D341Med (cell line): ENCODE data around the gene DENND6B.
"Not testable (repeated sequence)": the region's sequence is repeated elsewhere in the genome, so short reads cannot be mapped to it uniquely, and the experiment has no call there.

ENCODE experiments used
- DNase-seq: peaks from one replicate; pipeline ENCODE4 v3.0.0; 2012; ENCODE audit warnings: low spot score

DENND6B gene

DNA sequence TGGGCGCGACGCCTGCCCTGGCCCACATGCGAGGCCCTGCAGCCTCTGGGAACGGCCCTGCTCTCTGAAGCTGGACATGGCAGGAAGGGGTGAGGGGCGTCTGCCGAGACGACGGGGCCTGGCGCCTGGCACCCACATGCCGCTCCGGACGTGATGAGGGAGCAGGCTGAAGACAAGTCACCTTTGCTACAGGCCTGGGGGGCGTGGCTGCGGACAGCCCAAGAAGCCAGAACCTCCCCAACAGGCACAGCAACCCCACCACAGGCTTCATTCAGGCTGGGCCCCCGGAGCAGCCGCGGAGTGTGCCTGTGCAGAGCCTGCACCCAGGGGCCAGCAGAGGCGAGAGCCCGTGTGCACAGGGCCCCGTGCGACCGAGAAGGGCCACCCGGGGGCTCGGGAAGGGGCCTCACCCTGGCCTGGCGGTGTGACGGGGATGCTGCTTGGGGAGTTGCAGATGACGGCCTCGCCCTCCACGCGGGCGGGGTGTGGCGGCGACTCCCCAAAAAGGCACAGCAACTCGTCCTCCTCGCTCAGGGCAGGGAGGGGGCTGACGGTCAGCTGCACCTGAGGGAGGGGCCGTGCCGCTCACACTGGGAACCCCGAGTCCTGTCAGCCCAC is 40.0 kb downstream of the DENND6B start:
- DNase-seq: no peak

DNA sequence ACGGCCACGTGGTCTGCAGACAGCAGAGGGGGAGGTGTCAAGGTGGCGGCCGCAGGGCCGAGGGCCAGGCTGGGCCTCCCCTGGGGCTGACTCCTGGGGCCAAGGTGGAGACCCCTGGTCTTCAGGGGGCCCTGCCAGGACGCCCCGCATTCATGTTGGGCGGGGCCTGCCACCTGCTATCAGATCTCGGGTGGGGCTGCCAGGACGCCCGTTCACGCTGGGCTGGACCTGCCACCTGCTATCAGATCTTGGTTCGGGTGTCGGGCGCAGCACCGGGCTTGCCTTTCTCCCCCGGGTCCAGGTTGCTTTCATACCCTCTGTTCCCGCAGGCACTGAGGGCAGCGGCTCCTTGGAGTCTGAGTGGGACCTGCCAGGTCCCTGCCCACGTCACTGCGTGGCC is 40.5 kb downstream of the DENND6B start:
- DNase-seq: no peak

DNA sequence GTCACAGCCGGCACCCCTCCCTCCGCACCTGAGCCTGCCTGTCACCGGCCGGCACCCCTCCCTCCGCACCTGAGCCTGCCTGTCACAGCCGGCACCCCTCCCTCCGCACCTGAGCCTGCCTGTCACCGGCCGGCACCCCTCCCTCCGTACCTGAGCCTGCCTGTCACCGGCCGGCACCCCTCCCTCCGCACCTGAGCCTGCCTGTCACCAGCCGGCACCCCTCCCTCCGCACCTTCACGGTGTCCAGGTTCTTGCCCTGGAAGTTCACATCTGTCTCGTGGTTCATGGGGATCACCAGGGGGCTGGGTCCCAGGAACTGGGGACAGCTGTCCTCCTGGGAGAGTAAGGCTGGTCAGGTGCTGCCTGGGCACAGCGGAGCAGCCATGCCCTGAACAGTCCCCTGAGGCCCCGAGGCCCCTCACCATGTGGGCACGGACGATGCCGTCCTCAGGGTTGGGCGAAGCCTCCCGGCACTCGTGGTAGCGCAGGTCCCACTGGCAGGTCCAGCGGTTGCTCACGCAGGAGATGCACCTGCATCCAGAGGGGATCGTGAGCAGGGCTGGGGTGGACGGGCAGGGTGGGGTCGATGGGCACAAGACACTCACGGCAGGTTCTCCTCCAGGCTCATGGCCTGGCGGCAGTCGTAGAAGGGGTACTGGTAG is 41.1 kb downstream of the DENND6B start:
- DNase-seq: no peak

DNA sequence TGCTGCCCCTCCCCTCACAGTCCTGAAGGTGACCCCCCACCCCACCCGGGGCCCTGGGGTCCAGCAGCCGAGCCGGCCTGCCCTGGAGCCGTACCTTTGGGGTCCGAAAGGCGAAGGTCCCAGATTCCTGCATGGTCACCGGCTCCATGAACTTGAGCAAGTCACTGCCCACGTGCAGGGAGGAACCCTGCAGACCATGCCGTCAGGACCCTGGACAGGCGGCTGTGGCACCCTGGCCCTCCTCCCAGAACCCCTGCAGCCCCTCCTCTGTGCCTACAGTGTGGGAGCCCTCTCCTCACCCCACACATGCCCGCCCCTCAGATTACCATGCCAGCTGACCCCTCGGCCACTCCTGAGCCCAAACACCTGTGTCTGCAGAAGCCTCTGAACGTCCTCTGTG is 42.3 kb downstream of the DENND6B start:
- no peak for DNase-seq

DNA sequence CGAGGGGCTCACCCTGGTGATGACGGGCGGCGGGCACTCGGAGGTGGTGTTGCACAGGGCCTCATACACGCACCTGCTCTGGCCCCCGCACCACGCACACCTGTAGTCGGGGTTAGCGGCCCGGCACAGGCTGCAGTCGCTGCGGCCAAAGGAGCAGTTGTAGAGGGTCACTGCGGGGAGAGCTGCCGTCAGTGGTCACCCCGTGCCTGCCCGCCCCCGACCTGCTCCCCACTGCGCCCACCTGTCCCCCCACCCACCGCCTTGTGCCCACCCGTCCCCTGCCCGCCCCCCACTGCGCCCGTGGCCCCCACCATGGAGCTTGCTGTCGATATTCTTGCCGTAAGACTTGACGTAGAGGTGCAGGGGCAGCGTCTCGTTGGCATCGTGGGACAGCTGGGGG is 43.0 kb downstream of the DENND6B start:
- DNase-seq: no peak

DNA sequence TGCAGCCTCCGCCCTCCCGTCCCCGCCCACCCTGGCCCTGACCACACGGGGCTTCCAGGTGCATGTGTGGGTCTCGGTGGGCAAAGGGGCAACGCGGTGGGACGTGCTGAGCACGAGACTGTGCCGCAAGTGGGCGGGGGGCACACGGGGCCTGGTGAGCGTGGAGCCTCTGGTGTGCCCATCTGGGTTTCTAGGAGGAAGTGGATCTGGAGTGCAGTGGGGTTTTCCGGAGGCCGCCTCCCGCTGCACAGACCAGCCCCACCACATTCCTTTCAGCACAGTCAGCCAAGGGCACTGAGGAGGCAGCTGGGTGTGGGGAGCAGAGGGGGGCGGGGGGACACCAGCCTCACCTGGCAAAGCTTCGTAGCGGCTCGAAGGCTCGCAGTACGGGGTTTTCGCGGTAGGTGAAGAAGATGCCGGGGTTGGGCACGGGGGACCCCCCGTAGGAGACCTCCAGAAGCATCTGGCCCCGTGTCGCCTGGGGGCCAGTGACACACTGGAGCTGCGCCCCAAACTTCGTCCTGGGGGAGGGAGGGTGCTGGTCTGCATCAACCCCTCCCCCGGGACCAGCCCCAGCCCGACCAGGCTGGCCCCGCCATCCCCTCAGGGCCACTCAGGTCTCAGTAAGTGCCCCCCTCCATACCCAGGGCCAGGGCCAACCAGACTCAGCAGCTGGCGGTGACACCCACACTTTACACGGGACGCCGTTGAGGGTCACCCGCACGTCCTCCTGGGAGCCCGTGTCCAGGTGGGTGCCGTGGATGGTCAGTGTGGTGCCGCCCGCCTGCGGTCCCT is 44.3 kb downstream of the DENND6B start:
- DNase-seq: no peak

DNA sequence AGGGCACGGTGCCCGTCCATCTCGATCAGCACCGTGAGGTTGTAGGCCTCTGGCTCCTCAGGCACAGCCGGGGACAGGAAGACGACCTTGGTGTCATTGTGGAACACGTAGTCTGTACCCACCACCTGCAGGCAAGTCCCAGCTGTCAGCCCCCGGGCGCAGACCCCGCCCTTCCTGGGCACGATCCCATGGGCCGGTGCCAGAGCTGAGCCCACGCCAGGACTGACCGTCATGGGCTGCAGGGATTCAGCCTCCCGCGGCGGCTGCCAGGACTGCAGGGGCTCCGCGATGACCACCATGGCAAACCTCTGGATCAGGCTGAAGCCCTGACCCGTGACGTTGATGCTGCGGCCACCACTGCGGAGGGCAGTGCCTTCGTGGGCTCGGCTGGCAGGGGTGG is 44.9 kb downstream of the DENND6B start:
- no peak for DNase-seq

DNA sequence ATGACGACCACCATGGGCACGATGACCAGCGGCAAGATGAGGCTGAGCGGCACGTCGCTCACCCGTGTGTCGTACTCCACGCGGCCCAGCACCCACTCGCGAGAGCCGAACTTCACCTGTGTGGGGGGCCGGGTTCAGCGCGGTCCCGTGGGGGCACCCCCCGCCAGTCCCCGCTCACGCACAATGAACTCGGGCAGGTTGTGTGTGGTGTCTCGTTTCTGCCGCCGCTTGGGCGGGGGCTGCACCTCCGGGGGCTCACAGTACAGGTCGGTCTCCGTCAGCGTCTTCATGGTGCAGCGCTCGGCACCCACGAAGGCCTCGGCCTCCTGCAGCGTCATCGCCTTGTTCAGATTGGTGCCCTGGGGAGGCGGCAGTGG is 45.4 kb downstream of the DENND6B start:
- DNase-seq: no peak

DNA sequence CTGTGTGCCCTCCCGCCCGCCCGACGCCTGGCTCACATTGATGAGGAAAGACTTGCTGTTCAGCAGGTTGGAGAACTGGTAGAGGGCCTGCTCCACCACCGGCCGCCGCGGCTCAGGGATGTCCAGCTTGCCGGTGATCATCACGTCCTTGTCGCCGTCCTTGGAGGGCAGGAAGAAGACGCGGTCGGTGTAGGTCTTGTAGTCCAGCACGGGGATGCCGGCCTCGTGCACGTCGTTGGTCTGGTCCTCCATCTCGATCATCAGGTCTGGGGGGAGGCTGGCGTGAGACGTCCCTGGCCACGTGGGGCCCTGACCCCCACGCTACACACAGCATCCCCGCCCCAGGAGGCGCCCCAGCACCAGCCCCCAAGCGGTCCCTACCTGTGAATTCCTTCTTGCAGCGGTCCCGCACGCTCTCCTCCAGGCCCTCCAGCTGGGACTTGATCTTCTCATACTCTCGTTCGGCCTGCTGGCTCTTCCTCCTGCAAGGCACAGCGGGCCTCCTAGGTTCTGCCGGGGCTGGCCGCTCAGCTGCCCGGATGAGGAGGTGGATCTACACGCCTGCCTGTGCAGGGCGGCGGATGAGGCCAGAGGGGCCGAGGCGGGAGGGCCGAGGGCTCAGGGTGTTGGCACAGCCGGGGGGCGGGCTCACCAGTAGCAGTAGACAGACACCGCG is 46.0 kb downstream of the DENND6B start:
- DNase-seq: no peak

DNA sequence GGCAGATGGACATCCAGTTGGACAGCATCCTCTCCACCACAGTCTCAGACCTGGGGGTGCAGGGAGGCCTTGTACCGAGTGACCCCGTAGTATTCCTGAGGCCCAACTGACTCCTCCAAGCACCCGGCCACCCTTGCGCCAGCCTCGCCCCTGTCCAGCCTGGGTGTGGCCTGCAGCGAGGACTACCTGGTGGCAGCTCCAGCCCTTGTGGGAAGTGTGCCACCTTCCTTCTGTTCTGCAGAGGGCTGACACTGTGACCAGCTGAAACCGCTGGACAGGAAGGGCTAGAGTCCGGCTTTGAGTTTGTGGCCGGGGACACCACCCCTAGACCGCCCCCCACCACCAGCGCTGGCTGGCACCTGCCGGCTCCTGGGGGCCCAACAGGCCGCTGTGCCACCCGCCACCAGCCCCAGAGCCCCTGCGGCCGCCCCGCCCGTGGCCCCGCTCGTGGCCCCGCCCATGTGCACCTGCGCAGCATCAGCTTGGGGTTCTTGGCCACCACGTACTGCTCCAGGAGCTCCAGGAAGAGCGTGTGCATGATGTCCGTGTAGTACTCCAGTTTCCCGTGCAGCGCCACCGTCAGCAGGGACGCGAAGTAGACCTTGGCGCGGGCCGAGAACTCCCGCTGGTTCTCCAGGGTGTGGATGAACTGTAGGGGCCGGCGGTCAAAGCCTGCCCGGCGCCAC is 46.6 kb downstream of the DENND6B start:
- no peak for DNase-seq

DNA sequence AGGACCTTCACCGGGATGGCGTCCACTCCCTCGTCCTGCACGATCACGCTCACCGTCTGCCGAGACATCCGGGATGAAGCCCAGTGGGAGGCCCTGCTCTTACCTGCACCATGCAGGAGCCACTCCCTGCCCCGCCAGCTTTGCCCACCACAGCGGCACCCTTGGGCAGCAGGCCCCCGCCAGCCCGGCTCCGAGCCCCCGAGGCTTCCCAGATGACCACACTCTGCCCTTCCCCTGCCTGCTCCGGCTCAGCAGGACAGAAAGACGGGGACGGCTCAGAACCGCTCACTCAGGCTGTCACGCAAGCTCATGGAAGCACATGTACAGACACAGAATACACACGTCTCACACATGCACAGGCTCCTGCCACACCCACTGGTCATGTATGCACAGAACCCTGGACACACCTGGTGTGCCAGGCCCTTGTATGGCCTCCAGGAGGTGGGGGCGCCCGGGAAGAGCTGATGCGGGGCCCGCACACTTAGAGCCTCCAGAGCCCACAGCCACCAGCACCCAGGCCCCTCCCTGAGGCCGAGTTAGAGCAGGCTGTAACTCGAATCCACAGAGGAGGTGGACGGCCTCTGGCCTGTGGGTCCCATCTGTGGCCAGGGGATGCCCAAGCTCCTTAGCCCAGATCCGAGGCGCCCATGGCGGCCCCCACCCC is 47.7 kb downstream of the DENND6B start:
- DNase-seq: no peak

DNA sequence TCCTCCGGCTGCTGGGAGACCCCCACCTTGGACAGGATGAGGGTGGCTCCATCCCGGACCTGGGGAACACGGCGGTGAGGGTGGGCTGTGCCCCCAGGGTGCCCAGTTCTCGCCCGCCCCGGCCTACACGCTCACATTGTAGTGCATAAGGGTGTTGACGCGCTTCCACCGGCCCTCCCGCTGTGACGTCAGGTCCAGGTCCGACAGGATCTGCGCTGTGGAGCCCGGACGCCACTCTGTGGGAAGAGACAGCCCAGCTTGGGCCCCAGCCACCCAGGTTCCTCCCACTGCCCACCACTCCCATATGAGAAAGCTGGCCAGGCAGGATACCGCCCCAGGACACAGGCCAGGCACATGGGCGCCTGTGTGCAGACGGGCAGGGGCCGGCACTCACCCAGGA is 48.4 kb downstream of the DENND6B start:
- no peak for DNase-seq

DNA sequence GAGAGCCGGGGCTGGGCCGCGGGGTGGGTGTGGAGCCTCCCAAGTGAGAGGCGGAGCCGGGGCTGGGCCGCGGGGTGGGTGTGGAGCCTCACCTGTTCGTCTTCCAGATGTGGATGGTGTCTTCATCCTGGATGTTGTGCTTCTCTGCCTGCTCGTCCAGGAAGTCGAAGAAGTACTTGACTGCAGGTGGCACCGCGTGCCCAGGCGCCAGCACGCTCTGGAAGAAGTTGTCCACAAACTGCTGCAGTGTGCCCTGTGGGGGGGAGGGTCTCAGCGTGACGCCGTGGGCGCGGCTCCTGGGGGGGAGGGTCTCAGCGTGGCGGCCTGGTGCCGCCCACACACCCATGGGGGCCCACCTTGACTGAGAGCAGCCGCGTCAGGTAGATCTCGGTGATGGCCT is 49.1 kb downstream of the DENND6B start:
- no peak for DNase-seq

DNA sequence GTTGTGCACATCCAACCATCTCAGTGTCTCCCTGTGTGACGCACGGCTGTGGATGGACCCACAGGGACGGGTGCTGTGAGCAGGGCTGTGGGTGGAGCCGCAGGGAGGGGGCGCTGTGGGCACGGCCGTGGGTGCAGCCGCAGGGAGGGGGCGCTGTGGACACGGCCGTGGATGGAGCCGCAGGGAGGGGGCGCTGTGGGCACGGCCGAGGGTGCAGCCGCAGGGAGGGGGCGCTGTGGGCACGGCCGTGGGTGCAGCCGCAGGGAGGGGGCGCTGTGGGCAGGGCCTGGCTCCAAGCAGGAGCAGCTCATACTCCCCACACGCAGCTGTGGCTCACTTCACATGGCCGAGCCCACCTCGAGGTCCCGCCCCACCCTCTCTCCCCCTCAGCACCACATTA is 50.7 kb downstream of the DENND6B start:
- DNase-seq: peak; percentile 82

DNA sequence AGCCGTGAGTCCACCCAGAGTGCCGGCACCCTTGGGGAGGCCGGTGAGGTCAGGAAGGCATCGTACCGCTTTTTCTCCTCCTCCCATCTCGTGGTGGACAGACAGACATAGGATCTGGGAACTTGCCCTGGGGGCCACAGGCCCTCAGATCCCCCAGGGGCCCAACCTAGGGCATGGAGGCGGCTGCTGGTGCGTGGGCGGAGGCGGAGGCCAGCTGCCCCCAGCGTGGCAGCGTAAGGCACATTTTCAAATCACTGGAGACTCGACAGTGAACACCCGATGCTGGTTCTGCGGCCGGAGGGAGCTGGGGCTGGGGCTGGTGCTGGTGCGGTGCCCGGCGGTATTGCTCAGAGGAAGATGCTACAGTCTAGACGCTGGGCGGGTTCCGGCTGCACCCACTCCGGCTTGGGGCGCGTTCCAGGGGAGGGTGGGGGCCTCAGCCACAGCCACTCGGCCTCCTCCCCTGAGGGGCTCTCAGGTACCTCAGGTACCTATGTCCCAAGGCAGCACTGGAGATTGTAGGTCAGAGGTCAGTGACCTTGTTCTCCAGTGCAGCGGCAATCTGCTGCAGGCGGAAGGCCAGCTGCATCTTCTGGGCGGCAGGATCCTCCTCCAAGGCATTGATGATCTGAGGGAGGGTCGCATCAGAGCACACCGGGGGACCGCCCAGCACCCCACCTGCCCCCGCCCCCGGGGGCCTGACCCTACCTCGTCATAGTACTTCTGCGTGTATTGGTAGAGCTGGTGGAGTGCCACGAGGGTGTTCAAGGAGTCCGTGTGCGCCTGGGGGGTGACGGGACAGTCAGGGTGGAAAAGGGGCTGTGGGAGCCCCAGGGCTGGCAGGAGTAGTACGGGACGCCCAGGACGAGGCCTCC is 51.4 kb downstream of the DENND6B start:
- no peak for DNase-seq

DNA sequence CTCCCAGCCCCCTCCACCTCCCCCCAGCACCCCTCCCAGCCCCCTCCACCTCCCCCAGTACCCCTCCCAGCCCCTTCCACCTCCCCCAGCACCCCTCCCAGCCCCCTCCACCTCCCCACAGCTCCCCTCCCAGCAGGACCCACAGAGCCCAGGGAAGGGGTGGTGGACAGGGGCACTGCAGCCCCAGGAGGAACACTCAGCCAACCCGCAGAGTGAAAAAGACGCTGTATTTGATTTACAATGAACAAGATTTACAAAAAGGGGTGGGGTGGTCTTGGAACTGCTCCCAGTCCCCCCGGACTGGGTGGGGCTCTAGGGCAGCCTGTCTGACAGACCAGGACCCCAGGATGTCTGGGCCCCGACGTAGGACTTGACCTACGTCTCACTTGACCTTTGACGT is 52.0 kb downstream of the DENND6B start:
- DNase-seq: no peak

DNA sequence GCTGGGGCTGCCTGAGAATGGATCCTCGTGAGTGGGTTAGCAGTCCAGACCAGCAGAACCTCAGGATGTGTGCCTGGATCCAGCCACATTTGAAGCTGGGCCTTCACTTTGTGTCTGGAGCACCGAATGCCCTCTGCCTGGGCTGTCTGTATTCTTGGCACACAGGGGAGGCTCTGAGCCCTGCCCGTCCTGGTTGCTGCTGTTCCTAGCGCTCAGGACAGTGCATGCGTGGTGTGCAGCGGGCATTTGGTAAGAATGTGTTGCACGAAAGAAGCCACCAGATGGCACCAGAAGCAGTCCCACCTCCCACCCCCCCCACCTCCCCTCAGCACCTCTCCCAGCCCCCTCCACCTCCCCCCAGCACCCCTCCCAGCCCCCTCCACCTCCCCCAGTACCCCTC is 52.5 kb downstream of the DENND6B start:
- DNase-seq: peak; percentile 78

DNA sequence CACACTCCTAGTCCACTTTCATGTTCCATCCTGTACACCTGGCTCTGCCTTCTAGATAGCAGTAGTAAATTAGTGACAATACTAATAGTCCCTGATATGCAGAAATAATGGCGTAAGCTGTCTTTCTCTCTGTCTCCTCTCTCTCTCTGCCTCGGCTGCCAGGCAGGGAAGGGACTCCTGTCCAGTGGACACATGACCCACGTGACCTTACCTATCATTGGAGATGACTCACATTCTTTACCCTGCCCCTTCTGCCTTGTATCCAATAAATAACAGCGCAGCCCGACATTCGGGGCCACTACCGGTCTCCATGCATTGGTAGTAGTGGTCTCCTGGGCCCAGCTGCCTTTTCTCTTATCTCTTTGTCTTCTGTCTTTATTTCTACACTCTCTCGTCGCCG is 53.0 kb downstream of the DENND6B start:
- DNase-seq: not testable (repeated sequence)

DNA sequence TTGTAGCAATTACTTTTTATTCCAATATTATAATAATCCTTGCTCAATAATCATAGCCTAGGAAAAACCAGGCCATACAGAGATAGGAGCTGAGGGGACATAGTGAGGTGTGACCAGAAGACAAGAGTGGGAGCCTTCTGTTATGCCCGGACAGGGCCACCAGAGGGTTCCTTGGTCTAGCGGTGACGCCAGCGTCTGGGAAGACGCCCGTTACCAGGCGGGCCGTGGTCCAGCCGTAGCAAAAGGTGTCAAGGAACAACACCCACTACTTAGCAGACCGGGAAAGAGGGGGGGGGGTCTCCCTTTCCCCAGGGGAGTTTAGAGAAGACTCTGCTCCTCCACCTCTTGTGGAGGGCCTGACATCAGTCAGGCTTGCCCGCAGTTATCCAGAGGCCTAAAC is 53.5 kb downstream of the DENND6B start:
- not testable (repeated sequence) for DNase-seq

DNA sequence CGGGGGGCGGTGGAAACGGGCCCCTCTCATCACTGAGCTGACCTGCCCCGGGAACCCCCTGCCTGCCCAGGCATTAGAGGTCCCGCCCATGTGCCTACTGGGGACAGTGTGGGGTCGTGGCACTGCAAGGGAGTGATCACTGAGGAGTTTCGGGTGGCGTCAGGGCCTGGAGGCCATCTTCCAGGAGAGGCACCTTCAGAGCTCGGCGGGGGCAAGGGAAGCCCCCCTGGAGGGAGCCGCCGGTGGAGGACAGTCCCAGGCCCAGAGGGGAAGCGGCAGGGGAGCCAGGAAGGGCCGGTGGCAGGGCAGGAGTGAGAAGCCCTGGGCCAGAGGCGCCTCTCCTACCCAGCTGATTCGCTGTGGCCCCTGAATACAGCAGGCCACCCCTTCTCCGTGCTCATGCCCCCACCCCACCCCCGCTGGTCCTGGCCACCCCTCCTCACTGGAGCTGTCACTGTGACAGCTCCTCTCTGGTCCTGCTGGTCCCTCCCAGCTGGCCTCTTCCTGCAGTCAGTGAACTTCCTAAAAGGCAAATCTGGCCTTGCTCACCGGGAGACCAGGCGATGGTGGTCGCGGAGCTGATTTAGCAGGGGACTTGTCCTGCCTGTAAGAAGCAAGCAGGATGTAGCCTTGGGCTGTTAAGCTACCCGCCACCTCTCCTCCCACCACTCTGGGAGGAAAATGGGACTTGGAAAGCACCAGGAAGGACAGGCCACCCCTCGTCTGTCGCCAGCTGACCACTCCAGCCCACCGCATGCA is 54.6 kb downstream of the DENND6B start:
- no peak for DNase-seq
